Nephron progenitor cell (in vitro differentiated cells): ENCODE data around the gene BAG3.

ENCODE experiments used
- DNase-seq: peaks from one replicate; pipeline ENCODE4 v3.0.0; 2021
- H3K27ac Mint-ChIP-seq: 2 replicates; pipeline ENCODE4 v1.8.0; 2021; ENCODE audit warnings: mild to moderate bottlenecking, moderate library complexity, mixed read lengths
- H3K27me3 Mint-ChIP-seq: 2 replicates; pipeline ENCODE4 v1.8.0; 2021; ENCODE audit warnings: mild to moderate bottlenecking, low read depth, mixed read lengths; ENCODE audit not compliant: poor library complexity
- H3K36me3 Mint-ChIP-seq: 2 replicates; pipeline ENCODE4 v1.8.0; 2021; ENCODE audit warnings: low read depth, mixed read lengths
- H3K4me1 Mint-ChIP-seq: 2 replicates; pipeline ENCODE4 v1.8.0; 2021; ENCODE audit warnings: mixed read lengths
- H3K4me3 Mint-ChIP-seq: 2 replicates; pipeline ENCODE4 v1.8.0; 2021; ENCODE audit warnings: mild to moderate bottlenecking, moderate library complexity, mixed read lengths
- H3K9me3 Mint-ChIP-seq: 2 replicates; pipeline ENCODE4 v1.8.0; 2021; ENCODE audit warnings: mild to moderate bottlenecking, moderate library complexity, mixed read lengths
- CTCF ChIP-seq: fragments of 200-600 bp; sonication (generic); IDR thresholded peaks from 2 replicates; pipeline ENCODE4 v1.5.0; 2021; ENCODE audit warnings: antibody characterized with exemption

Gene BAG3

GRCh38 chr10:119634219-119634544, 17.0 kb upstream of the BAG3 start:
- no peaks in the 10 kb centered on the region for H3K9me3 Mint-ChIP-seq
- no peak for TF ChIP-seq CTCF
- peaks cover 4% of the 10 kb centered on the region for H3K27me3 Mint-ChIP-seq
- H3K36me3 Mint-ChIP-seq = no peaks in the 10 kb centered on the region
- DNase-seq = no peak
- H3K4me3 Mint-ChIP-seq = no peak overlapping the region
- no peak overlapping the region for H3K27ac Mint-ChIP-seq
- peaks cover 5% of the 10 kb centered on the region for H3K4me1 Mint-ChIP-seq

GRCh38 chr10:119637631-119638030, 13.5 kb upstream of the BAG3 start:
- no peak overlapping the region for H3K27ac Mint-ChIP-seq
- peaks cover 5% of the 10 kb centered on the region for H3K4me1 Mint-ChIP-seq
- no peaks in the 10 kb centered on the region for H3K9me3 Mint-ChIP-seq
- DNase-seq = no peak
- H3K27me3 Mint-ChIP-seq = peaks cover 16% of the 10 kb centered on the region
- H3K36me3 Mint-ChIP-seq = no peaks in the 10 kb centered on the region
- no peak for TF ChIP-seq CTCF
- no peak overlapping the region for H3K4me3 Mint-ChIP-seq

- Mint-ChIP-seq H3K36me3 (no peaks in the 10 kb centered on the region), H3K27ac (no peak overlapping the region), H3K27me3 (peaks cover 16% of the 10 kb centered on the region), H3K4me3 (no peak overlapping the region), H3K9me3 (no peaks in the 10 kb centered on the region), H3K4me1 (peaks cover 11% of the 10 kb centered on the region)
- TF ChIP-seq CTCF = no peak
- no peak for DNase-seq
These were observed 12.2 kb upstream of the BAG3 start for GRCh38 chr10:119638982-119639381.

- Mint-ChIP-seq H3K36me3 (no peaks in the 10 kb centered on the region), H3K9me3 (no peaks in the 10 kb centered on the region), H3K27me3 (peaks cover 16% of the 10 kb centered on the region), H3K4me3 (no peak overlapping the region), H3K4me1 (peaks cover 19% of the 10 kb centered on the region), H3K27ac (no peak overlapping the region)
- no peak for TF ChIP-seq CTCF
- no peak for DNase-seq
These were observed 10.8 kb upstream of the BAG3 start for GRCh38 chr10:119640384-119640783.

GRCh38 chr10:119640875-119641526, 10.2 kb upstream of the BAG3 start:
- peaks cover 16% of the 10 kb centered on the region for H3K27me3 Mint-ChIP-seq
- DNase-seq = no peak
- H3K9me3 Mint-ChIP-seq = no peaks in the 10 kb centered on the region
- no peaks in the 10 kb centered on the region for H3K36me3 Mint-ChIP-seq
- H3K4me3 Mint-ChIP-seq = no peak overlapping the region
- TF ChIP-seq CTCF = no peak
- no peak overlapping the region for H3K27ac Mint-ChIP-seq
- H3K4me1 Mint-ChIP-seq = peaks cover 19% of the 10 kb centered on the region

GRCh38 chr10:119642556-119643111, 8.5 kb upstream of the BAG3 start:
- TF ChIP-seq CTCF = no peak
- H3K27ac Mint-ChIP-seq = no peak overlapping the region
- H3K9me3 Mint-ChIP-seq = no peaks in the 10 kb centered on the region
- H3K27me3 Mint-ChIP-seq = peaks cover 12% of the 10 kb centered on the region
- DNase-seq = no peak
- no peak overlapping the region for H3K4me3 Mint-ChIP-seq
- peaks cover 19% of the 10 kb centered on the region for H3K4me1 Mint-ChIP-seq
- no peaks in the 10 kb centered on the region for H3K36me3 Mint-ChIP-seq
